HG03378 (cell line): ENCODE data around the gene BMP2.

Source experiments
- ATAC-seq: cut with Tn5 transposase; IDR thresholded peaks from one replicate; pipeline ENCODE4 v1.9.1; 2021; ENCODE audit warnings: mild to moderate bottlenecking, moderate library complexity; ENCODE audit not compliant: unreplicated experiment

Gene BMP2

GRCh38 chr20:6828794-6829423 lies 61.4 kb downstream of the BMP2 start:
- peak; percentile 96 for ATAC-seq

GRCh38 chr20:6829510-6830116 lies 62.1 kb downstream of the BMP2 start:
- no peak for ATAC-seq
